Hepatocyte (in vitro differentiated cells): Measurements from ENCODE around the gene TXNDC2. TPM values are rescaled to one million over a fixed set of nuclear protein-coding genes. Genes with fewer than 3 reads are reported as not detected.
A peak's percentile ranks its signal among the peaks of the same experiment; 100 is the strongest.

ENCODE experiments used
- DNase-seq: peaks from one replicate; pipeline ENCODE4 v3.0.0-alpha.2; 2016; ENCODE audit warnings: low spot score
- H2AFZ ChIP-seq: fragments of 200-600 bp; sonication (generic); 2 replicates; pipeline ENCODE4 v1.6.0; 2016; ENCODE audit warnings: antibody characterized with exemption, mild to moderate bottlenecking
- H3K27ac ChIP-seq: fragments of 200-600 bp; sonication (generic); 2 replicates; pipeline ENCODE4 v1.5.1; 2016; ENCODE audit warnings: mild to moderate bottlenecking
- H3K27me3 ChIP-seq: fragments of 200-600 bp; sonication (generic); 2 replicates; pipeline ENCODE4 v1.6.1; 2016
- H3K36me3 ChIP-seq: fragments of 200-600 bp; sonication (generic); replicated peaks from 2 replicates; pipeline ENCODE4 v1.5.1; 2016; ENCODE audit warnings: low read depth; ENCODE audit not compliant: insufficient read depth
- H3K4me1 ChIP-seq: fragments of 200-600 bp; sonication (generic); 2 replicates; pipeline ENCODE4 v1.5.1; 2016; ENCODE audit warnings: mild to moderate bottlenecking, moderate library complexity; ENCODE audit not compliant: insufficient read depth
- H3K4me2 ChIP-seq: fragments of 200-600 bp; sonication (generic); 2 replicates; pipeline ENCODE4 v1.6.0; 2016
- H3K4me3 ChIP-seq: fragments of 200-600 bp; sonication (generic); 2 replicates; pipeline ENCODE4 v1.5.1; 2016; ENCODE audit warnings: mild to moderate bottlenecking
- H3K79me2 ChIP-seq: fragments of 200-600 bp; sonication (generic); 2 replicates; pipeline ENCODE4 v1.6.0; 2017; ENCODE audit warnings: mild to moderate bottlenecking
- H3K9me2 ChIP-seq: fragments of 200-600 bp; sonication (generic); replicated peaks from 2 replicates; pipeline ENCODE4 v1.6.0; 2017; ENCODE audit warnings: mild to moderate bottlenecking; ENCODE audit not compliant: insufficient read depth
- H3K9me3 ChIP-seq: fragments of 200-600 bp; sonication (generic); 2 replicates; pipeline ENCODE4 v1.5.1; 2016; ENCODE audit warnings: low read depth, mild to moderate bottlenecking
- H4K20me1 ChIP-seq: fragments of 200-600 bp; sonication (generic); 2 replicates; pipeline ENCODE4 v1.6.0; 2016; ENCODE audit warnings: mild to moderate bottlenecking; ENCODE audit not compliant: insufficient read depth, poor library complexity, severe bottlenecking
- EZH2 ChIP-seq: fragments of 200-600 bp; sonication (generic); IDR thresholded peaks from 2 replicates; pipeline ENCODE4 v1.6.1; 2016; ENCODE audit warnings: antibody characterized with exemption, mild to moderate bottlenecking, borderline replicate concordance
- EZH2phosphoT487 ChIP-seq: fragments of 200-600 bp; sonication (generic); IDR thresholded peaks from one replicate; pipeline ENCODE4 v1.6.1; 2018; ENCODE audit warnings: antibody characterized with exemption, mild to moderate bottlenecking, low read depth, moderate library complexity; ENCODE audit not compliant: unreplicated experiment, severe bottlenecking
- WGBS: methylation state at CpG from one replicate; pipeline ENCODE4 v1.1.6; 2016; ENCODE audit warnings: low lambda C conversion rate; ENCODE audit errors: missing lambda C conversion rate; 5-methylcytosine and 5-hydroxymethylcytosine counted together
- polyA plus RNA-seq: library from polyadenylated mRNA; unstranded; fragments of >200 nt; fragmentation: Nextera tagmentation; extraction: Ambion mirVana; gene quantifications from 2 replicates; pipeline ENCODE4 v1.2.1, GENCODE V29; 2016
- total RNA-seq: library from RNA; depleted of rRNA; stranded (reverse); fragments of >200 nt; gene quantifications from 2 replicates; pipeline ENCODE4 v1.2.3, GENCODE V29; 2014
- TF ChIP-seq, protein P1 (sequence below): fragments of 200-600 bp; sonication (generic); IDR thresholded peaks from 2 replicates; pipeline ENCODE4 v1.5.1; 2016; ENCODE audit warnings: antibody characterized with exemption, mild to moderate bottlenecking; ENCODE audit not compliant: poor library complexity

TXNDC2 gene
- total and polyA plus RNA-seq, 2 experiments from 2014 or later = 0.41 TPM; not detected in 1

GRCh38 chr18:9918016-9918680 is 32.4 kb downstream of the TXNDC2 start:
- H3K27me3 ChIP-seq = no peaks in the 10 kb centered on the region
- H3K27ac ChIP-seq = peak overlapping the region; percentile 55
- no peak overlapping the region for H3K4me3 ChIP-seq
- no peaks in the 10 kb centered on the region for H3K36me3 ChIP-seq
- H3K9me3 ChIP-seq = no peaks in the 10 kb centered on the region
- peak overlapping the region; percentile 82 for H3K4me2 ChIP-seq
- H3K9me2 ChIP-seq = no peaks in the 10 kb centered on the region
- H3K79me2 ChIP-seq = peaks cover 89% of the 10 kb centered on the region
- TF ChIP-seq, protein P1, sequence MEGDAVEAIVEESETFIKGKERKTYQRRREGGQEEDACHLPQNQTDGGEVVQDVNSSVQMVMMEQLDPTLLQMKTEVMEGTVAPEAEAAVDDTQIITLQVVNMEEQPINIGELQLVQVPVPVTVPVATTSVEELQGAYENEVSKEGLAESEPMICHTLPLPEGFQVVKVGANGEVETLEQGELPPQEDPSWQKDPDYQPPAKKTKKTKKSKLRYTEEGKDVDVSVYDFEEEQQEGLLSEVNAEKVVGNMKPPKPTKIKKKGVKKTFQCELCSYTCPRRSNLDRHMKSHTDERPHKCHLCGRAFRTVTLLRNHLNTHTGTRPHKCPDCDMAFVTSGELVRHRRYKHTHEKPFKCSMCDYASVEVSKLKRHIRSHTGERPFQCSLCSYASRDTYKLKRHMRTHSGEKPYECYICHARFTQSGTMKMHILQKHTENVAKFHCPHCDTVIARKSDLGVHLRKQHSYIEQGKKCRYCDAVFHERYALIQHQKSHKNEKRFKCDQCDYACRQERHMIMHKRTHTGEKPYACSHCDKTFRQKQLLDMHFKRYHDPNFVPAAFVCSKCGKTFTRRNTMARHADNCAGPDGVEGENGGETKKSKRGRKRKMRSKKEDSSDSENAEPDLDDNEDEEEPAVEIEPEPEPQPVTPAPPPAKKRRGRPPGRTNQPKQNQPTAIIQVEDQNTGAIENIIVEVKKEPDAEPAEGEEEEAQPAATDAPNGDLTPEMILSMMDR = no peak
- TF ChIP-seq EZH2phosphoT487 (no peak), EZH2 (no peak)
- WGBS = 51% methylated on average over 2 of the region's 2 CpGs
- H2AFZ ChIP-seq = no peak overlapping the region
- peak; percentile 35 for DNase-seq
- peaks cover 38% of the 10 kb centered on the region for H3K4me1 ChIP-seq
- peaks cover 86% of the 10 kb centered on the region for H4K20me1 ChIP-seq

- H4K20me1 ChIP-seq = peaks cover 100% of the 10 kb centered on the region
- H3K4me1 ChIP-seq = peaks cover 42% of the 10 kb centered on the region
- peak overlapping the region; percentile 82 for H3K4me2 ChIP-seq
- H2AFZ ChIP-seq = no peak overlapping the region
- H3K27ac ChIP-seq = no peak overlapping the region
- no peaks in the 10 kb centered on the region for H3K27me3 ChIP-seq
- no peak for DNase-seq
- no peaks in the 10 kb centered on the region for H3K36me3 ChIP-seq
- peaks cover 100% of the 10 kb centered on the region for H3K79me2 ChIP-seq
- no peaks in the 10 kb centered on the region for H3K9me3 ChIP-seq
- no peaks in the 10 kb centered on the region for H3K9me2 ChIP-seq
- H3K4me3 ChIP-seq = no peak overlapping the region
- 87% methylated on average over 8 of the region's 8 CpGs for WGBS
- TF ChIP-seq, protein P1 = no peak
- TF ChIP-seq EZH2phosphoT487 = no peak
- TF ChIP-seq EZH2 = no peak
Measured at GRCh38 chr18:9919564-9920232, 33.9 kb downstream of the TXNDC2 start.

DNA sequence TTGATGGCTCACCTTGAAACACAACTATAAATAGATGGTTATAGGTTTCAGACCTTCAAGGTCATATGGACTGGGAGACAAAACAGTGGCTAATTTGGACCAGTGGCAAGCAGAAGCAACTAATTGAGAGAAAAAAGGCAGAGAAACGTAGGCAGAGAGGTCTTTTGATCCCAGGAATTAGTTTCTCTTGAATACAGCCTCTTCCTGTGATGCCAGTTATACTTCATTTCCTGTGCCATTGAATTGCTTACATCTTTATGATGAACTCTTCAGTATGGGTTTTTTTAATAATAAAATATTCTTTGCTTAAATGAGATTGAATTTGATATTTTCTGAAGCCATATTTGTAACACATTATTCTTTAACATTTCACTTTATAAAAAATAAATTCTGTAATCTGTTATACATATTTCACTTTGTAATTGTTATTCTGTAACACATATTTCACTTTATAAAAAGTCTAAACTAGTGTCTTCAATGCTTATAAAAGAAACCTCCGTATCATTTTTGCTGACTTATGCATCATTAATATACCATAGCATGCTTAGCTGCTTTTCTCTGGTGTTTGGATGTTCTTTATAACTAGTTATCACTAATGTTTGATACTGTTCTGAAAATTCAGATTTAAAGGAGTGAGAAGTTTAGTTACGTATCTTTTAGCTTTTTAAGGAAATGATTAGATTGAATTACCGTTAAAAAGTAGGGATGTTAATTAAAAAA is 37.0 kb downstream of the TXNDC2 start:
- TF ChIP-seq, protein P1 = no peak
- TF ChIP-seq EZH2phosphoT487 = no peak
- no peak for TF ChIP-seq EZH2
- Histone ChIP-seq H4K20me1 (peaks cover 100% of the 10 kb centered on the region), H3K4me3 (no peak overlapping the region), H3K4me1 (peaks cover 50% of the 10 kb centered on the region), H2AFZ (no peak overlapping the region), H3K79me2 (peaks cover 100% of the 10 kb centered on the region), H3K9me3 (no peaks in the 10 kb centered on the region), H3K4me2 (no peak overlapping the region), H3K9me2 (no peaks in the 10 kb centered on the region), H3K27ac (no peak overlapping the region), H3K36me3 (no peaks in the 10 kb centered on the region), H3K27me3 (no peaks in the 10 kb centered on the region)
- 82% methylated on average over 4 of the region's 4 CpGs for WGBS
- no peak for DNase-seq
